Epidermal melanocyte (primary cell): ENCODE measurements around the gene CNTF.
A peak's percentile ranks its signal among the peaks of the same experiment; 100 is the strongest.

Experiments used
- DNase-seq: peaks from one replicate; pipeline ENCODE4 v3.0.0; 2011; ENCODE audit warnings: low spot score; ENCODE audit not compliant: insufficient read length

The CNTF gene

DNA sequence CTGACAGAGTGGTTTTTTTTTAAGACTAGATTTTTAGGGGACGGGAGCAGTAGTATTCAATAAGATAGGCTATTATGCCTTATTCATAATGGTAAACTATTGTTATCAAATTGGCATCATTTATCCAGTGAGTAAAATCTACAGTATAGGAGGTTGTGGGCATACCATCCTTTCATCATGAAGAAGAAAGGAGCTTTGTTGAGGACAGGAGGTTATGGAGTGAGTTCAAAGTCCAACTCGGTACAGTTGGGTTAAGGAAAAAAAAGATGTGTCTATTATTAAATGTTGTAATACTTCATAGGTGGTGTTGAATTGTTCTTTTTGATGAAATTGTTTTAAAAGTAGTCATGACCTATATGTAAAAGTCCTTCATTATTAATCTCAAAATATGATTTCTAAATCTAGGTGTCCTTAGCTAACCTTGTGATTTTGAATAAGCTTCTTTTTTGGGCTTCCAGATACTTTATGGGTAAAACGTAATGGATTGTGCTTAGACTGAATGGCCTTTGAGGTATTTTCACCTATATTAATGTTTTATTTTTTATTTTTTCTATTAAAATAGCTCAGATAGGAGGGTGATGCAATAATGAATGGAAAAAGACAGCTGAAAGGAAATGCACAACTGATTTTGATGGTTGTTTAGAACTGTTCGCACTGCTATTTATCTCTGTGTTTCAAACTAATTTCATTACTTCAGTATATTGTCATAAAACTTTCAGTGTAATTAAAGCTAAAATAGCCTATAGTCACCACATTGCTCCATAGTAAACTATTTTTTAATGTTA lies 15.3 kb upstream of the CNTF start:
- DNase-seq: no peak

DNA sequence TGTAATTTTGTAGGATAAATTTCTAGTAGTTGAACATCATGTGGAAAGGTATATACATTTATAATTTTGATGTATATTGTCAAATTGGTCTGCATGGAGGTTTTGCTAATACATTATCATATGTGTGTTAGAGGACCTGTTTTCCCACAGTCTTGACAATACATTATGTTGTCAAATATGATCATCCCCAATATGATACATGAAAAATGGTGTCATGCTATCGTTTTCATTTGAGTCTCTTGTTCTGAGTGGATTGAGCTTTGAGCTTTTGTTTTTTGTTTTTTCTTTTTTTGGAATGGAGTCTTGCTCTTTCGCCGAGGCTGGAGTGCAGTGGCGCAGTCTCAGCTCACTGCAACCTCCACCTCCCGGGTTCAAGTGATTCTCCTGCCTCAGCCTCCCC lies 14.1 kb upstream of the CNTF start:
- no peak for DNase-seq

DNA sequence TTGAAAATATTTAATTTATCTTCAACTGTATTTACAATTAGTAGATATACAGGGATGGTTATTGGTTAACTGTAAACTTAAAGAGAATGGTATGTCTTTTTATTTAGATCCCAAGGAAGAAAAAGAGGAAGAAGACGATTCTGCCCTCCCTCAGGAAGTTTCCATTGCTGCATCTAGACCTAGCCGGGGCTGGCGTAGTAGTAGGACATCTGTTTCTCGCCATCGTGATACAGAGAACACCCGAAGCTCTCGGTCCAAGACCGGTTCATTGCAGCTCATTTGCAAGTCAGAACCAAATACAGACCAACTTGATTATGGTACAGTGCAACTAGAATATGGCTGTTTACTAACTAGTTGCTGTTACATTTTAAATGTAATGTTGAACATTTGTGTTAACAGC lies 12.7 kb upstream of the CNTF start:
- DNase-seq: no peak

DNA sequence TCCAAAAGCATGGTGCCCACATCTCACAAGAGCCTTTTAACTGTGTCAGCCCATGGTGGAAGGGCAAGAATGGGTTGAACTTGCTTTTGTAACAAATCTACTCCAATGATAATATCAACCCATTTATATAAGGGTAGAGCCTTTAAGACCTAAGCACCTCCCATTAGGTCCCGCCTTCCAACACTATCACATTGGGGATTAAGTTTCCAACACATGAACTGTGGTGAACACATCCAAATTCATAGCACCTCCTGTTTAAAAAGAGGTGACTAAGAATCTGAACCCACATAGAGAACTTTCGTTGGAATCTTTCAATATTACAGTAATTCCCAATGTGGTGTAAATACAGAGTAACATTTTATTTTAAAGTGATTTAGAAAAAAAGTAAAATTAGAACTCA lies 9.2 kb upstream of the CNTF start:
- DNase-seq: no peak

DNA sequence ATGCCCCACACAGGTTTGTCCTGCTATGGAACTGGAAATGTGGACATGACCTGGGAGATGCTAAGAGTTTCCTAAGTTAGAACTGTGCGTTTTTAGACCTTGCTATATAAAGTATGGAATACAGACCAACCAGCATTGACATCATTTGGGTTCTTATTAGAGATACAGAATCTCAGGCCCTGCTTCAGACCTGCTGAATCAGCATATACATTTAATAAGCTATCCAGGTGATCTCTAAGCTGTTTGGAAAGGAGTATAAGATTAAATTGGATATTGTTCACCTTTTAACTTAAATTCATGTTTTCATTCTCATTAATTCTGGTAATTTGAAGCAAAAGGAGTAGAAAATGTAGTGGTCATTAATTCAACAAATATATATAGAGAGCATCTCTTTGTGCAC lies 6.9 kb upstream of the CNTF start:
- DNase-seq: no peak

DNA sequence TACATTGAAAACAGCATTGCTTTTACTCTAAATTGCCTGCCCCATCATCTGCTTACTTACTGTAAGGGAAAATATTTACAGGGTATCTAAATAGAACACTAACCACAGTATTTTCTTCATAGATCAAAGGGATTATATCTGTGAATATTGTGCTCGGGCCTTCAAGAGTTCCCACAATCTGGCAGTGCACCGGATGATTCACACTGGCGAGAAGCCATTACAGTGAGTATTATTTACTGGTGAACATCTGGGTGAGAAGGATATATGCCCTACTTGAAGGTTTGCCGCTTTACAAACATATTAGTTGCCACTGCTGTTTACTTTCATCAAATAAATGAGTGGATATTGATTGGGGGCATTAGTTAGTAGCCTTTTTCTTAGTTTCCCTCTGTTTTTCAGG lies 5.9 kb upstream of the CNTF start:
- no peak for DNase-seq

DNA sequence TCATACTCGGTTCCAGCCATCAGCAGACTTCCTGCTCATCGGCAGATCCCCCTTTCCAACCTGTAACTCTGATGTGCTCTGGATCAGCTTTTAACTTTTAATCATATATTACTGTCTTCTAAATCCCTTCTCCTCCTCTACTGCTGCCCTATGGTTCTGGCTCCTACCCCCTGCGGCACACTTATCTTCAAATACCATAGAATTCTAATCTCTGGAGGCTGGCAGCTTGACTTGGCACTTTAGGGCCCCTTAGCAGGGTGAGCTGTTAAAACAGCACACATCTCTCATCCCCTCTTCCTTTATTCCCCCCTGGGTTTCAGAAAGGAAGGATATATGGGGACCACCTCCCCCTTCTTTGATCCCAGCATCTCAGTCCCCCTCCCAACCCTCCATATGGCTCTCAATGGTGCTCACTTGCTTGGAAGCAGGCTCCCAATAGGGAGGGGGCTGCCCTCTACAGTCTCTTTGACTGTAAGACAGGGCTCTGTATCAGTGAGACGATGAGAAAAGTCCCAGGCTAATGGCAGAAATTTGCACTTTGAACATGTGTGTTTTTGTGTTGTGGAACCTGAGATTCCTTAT lies 4.4 kb upstream of the CNTF start:
- DNase-seq: no peak

DNA sequence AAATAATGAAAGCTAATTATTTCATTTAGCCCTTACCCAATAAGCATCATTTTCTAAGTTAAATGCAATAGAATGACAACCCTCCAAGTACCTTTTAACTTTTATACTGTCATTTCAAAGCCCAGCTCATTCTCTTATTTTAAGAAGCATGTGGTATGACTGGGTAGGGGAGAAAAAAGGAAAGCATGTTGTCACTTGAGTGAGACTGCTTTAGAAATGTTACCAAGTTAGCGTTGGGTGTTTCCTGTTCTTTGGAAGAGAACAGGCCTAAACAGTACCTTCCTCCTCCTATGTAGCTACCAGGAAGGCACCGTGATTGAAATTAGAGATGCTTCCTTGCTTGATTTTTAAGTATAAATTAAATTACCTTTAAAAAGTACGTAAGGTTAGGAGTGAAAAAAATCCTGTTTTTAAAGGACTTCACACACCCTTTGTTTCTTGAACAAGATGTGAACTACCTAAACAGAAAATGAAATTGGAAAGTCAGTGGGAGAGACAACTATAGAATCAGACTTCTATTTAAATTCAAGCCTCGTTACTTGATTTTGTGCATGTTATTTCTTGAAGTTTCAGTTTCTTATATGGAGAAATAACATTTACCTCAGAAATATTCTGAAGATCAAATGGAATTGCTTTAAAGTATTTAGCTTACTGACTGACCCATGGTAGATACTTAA lies 741 bp upstream of the CNTF start:
- DNase-seq: no peak

DNA sequence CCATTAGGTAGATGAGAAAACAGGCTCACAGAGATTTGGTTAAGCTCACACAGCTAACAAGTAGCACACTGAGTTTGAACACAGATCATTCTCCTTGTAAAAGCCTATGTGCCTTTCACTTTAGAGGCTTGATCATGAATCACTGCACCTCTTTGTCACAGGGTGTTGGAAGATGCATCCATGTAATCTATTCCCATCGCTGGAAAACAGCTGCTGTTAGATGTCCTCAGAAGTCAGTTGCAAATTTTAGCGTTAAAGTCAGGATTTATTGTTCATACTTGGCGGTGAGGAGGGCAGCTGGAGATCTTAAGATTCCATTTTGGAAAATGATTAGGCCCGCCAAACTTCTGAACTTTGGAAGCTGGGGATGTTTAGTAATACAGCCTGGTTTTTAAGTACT lies 2.6 kb downstream of the CNTF start:
- DNase-seq: no peak

DNA sequence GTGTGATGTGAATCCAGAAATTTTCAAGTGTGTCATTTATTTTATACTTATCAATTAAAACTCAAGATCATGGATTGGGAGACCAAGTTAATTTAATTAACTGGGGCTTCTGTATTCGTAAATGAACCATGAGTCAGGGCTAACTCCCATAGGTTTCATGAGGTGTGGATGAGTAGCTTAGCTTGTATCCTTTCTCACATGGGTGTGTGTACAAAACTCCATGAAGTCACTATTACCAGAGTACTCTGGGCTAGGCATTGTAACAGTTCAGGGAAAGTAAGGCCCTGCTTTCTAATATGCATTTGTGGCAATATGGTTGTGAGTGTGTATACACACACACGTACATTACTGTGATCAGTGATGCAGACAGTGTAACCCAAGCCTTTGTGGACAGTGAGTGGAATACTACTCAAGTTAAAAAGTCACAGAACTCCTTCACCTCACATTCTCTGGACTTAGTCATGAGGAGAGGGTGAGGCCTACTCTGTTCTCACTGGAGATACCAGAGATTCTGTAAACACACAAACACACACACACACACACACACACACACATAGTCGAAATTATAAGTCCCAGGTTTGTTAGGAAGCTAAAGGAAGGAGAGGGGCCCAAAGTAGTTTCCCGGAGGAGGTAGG lies 3.5 kb downstream of the CNTF start:
- DNase-seq: no peak

DNA sequence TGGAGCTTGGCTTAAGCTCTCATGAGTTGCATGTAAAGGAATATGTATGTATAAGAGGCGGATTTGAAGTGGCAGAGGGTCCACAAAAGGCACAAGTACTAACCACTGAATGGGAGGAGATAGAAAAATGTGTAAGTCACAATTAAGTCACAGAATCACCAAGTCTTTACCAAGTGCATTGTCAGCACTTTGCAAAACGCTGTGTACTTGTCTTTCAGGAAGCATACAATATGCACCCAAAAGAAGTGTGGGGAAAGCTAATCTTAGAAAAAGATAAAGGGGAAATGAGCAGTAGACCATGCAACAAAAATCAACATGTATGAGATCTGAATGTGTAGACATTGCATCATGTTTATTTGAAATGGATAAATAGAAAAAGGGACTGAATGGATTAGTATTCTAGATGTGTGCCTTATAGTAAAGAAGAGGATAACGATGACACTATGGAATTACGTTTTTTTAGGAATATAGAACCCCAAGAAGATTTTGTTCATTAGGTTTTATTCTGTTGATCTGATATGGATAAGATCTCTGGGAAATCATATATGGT lies 4.5 kb downstream of the CNTF start:
- DNase-seq: no peak

DNA sequence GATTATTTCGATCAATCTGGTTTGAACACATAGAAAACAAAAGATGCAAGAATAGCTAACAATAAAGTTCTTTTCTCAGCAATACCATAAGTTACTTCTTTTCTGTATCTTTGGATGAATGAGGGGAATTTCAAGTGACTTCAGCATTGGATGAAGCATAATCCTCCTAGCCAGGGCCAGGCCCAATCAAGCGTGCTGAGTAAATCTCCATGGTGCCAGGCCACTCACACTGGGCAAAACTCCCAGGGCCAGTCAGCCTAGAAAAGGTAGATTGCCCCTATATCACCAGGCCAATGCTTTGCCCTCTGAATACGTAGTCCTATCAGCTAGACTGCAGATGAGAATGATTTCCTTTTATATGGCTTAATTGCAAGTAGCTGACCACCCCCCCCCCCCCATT lies 6.0 kb downstream of the CNTF start:
- DNase-seq: no peak

DNA sequence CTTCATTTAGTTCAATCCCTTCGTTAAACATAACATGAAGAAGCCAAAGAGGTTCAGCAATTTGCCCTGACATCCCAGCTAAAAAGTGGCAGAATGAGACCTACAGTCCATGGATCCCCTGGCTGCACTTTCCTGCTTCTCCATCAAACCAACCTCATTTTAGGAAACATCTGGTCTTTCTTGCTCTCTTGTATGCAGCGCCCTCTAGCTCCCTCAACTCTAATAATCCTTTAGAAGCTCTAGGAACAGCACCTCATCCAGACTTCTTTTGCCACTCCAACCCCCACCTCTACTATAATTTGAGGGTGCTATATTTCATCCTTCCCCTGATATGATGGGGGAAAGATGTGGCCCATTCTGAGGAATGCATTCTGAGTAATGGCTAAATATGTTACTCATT lies 7.4 kb downstream of the CNTF start:
- no peak for DNase-seq

DNA sequence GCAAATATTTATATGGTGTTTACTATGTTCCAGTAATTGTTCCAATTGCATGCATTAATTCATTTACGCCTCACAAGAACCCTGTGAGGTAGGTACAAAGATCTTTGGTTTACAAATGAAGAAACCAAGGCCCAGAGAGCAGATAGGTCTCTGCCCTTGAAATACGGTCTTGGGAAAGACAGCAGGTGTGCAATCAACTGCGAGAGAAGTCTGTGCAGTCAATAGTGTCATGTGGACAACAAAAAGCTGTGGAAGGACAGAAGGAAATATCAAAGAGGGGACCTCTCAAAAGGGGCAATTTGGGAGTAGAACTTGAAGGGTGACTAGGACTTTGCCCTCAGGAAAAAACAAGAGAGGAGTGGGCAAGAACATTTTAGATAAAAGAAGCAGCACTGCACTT lies 8.9 kb downstream of the CNTF start:
- no peak for DNase-seq

DNA sequence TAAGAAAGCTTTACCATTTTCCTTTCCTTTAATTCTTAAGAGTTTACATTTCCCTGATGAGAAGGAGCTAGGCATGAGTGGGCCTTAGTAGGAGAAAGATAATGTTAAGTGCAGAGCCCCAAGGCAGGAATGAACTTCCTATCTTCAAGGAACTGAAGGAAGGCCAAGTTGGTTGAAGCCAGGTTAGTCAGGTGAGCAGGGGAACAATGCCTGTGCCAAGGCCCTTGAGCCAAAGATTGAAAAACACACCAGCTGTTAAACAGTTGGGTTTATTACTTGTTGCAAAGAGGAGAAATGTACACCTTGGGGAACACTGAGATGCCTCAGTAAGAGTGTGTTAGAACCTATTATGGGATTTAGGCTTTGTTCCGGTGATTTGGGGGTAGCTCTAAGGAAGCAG lies 10.0 kb downstream of the CNTF start:
- no peak for DNase-seq

DNA sequence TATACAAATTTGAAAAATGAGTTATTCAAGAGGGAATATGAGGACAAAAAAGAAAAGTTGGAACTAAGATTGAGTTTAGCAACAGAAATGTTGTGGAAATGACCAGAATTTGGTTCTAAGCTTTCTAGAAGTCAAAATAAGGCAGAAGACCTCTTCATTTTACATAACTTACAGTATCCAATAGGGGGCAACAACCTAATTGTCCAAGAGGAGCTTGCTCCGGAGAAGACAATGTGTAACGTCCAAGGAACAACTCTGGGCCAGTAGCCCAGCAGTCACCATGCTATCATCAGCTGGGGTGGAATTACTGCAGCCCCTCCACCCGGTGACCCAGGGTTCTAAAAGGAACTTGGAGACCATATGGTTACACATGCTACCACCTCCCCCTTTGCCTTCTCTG lies 14.1 kb downstream of the CNTF start:
- no peak for DNase-seq

DNA sequence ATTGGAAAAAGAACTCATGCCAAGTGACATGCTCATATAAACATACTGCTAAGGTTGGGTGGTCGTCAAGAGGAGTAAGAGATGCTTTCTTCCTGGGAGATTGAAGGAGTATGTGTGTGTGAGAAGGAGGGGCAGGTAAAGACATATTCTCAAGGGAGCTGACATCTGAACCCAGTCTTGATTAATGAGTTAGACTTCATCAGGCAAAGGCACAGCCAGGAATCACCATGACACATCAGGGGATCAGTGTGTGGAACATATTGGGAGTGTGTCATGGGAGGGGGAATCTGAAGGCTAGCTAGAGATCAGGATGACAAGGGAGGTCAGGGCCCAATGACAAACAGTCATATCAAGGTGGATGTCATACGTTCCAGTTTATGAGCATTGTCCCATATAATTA lies 14.9 kb downstream of the CNTF start:
- DNase-seq: no peak

DNA sequence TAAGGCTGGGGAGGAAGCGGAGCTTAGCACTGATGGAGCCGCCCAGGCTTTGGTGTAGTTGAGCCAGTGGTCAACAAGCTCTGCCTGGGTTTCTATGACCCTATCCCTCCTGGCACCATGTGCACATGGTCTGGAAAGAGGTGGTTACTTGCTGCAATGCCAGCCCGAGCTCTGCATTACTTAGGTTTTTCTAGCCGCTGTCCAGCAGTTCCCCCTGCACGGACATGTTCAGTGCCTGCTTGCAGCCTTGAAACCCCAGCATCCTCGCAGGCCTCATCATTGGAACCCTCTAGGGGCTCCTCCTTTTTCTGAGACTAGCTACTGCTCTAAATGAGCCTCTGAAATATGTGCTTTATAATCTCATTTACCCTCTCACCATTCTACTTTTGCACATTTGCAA lies 16.6 kb downstream of the CNTF start:
- no peak for DNase-seq

DNA sequence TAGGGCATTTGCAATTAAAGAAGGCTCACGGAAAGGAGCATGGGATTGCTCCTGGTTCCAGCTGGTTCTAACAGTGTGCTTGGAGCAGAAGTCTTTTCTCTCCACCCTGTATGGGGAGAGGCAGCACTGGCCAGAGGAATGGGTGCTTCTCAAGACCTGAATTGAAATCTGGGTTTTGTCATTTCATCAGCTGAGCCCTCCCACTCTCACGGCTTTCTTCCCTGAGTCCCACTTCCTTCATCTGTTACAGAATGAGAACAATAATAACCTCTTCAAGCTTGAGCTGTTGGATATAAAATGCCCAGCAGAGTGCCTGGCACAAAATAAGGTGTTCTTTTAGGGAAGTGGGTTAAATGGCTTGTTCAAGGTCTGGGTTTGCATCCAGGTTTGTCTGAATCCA lies 17.2 kb downstream of the CNTF start:
- DNase-seq: no peak

DNA sequence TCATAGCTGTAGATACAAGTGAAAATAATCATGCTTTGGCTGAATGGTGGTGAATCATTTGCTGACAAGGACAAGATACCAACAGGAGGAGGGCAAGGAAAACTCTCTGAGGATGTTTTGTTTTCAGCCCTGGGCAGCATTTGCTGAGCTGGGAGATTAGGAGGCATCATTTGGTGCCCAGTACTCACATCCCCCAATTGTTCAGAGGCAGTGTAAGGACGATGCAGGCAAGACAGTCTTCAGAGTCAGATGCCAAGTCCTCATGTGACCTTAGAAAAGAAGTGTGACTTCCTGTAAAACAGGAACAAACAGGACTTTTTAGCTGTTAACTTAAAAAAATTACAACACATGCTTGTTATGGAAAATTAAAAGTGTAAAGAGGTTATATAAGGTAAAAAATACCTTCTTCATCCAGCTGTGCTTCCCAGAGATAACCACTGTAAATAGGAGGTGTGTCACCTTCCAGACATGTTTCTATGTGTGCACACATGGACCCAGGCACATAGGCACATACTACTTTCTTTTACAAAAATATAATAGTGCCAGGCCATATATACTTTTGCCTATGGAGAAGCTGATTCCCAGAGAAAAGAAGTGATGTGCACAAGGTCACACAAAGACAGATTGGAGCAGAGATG lies 18.0 kb downstream of the CNTF start:
- peak; percentile 29 for DNase-seq

DNA sequence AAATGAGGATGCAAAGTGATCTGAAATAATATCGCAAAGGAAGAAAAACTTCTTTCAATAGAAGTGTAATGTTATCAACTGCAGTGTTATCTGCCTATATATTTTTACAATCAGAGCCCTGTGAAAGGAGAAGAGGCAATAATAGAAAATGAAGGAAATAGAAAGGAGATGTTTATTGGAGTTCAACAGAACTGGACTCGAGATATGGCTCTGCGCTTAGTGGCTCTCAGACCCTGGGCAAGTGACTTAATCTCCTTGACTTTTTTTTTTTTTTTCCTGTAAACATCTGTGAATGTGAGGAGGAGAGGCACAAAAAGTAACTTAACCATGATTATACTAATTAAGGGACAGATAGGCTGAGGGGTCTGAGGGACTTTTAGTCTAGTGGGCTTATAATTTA lies 18.9 kb downstream of the CNTF start:
- no peak for DNase-seq
